Measurements from ENCODE around the gene STEAP2. TPM values are rescaled to one million over a fixed set of nuclear protein-coding genes. Genes with fewer than 3 reads are reported as not detected.

STEAP2 gene
- total RNA-seq, 1 experiment from 2014 or later, result 0.68 TPM

GRCh38 chr7:90222390-90222789 is 10.8 kb downstream of the STEAP2 start:
- intact Hi-C loops (cut with micrococcal nuclease), result no loop called here
- Mint-ChIP-seq H3K27me3 (ENCODE audit: insufficient read depth, unreplicated experiment) (peaks cover 26% of the 10 kb centered on the region), H3K4me1 (ENCODE audit: insufficient read depth, unreplicated experiment) (peaks cover 6% of the 10 kb centered on the region), H3K9me3 (ENCODE audit: unreplicated experiment) (no peaks in the 10 kb centered on the region), H3K4me3 (ENCODE audit: unreplicated experiment) (no peak overlapping the region), H3K36me3 (ENCODE audit: insufficient read depth, unreplicated experiment) (no peaks in the 10 kb centered on the region), H3K27ac (ENCODE audit: low read depth, unreplicated experiment) (no peak overlapping the region)
- CTCF ChIA-PET, result interaction anchor here (5.5 kb wide), 1 partner anchor 11 kb away, joined by 24 read pairs; the partner anchor contains the start of gene STEAP2
- TF ChIP-seq, protein P1, sequence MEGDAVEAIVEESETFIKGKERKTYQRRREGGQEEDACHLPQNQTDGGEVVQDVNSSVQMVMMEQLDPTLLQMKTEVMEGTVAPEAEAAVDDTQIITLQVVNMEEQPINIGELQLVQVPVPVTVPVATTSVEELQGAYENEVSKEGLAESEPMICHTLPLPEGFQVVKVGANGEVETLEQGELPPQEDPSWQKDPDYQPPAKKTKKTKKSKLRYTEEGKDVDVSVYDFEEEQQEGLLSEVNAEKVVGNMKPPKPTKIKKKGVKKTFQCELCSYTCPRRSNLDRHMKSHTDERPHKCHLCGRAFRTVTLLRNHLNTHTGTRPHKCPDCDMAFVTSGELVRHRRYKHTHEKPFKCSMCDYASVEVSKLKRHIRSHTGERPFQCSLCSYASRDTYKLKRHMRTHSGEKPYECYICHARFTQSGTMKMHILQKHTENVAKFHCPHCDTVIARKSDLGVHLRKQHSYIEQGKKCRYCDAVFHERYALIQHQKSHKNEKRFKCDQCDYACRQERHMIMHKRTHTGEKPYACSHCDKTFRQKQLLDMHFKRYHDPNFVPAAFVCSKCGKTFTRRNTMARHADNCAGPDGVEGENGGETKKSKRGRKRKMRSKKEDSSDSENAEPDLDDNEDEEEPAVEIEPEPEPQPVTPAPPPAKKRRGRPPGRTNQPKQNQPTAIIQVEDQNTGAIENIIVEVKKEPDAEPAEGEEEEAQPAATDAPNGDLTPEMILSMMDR (IDR thresholded peaks at IDR 0.05; ENCODE audit: unreplicated experiment), result no peak
- BruUV-seq (replicated peaks), result no TSS peak
- DNase-seq (ENCODE audit: unreplicated experiment), result no peak
- POLR2A ChIA-PET, result interaction anchor here (1.6 kb wide), 1 partner anchor 22 kb away, joined by 4 read pairs; no protein-coding TSS in a partner anchor

GRCh38 chr7:90222811-90223725 is 11.5 kb downstream of the STEAP2 start:
- Mint-ChIP-seq H3K4me3 (ENCODE audit: unreplicated experiment) (no peak overlapping the region), H3K27me3 (ENCODE audit: insufficient read depth, unreplicated experiment) (peaks cover 27% of the 10 kb centered on the region), H3K36me3 (ENCODE audit: insufficient read depth, unreplicated experiment) (no peaks in the 10 kb centered on the region), H3K4me1 (ENCODE audit: insufficient read depth, unreplicated experiment) (peaks cover 6% of the 10 kb centered on the region), H3K27ac (ENCODE audit: low read depth, unreplicated experiment) (no peak overlapping the region), H3K9me3 (ENCODE audit: unreplicated experiment) (no peaks in the 10 kb centered on the region)
- CTCF ChIA-PET, result interaction anchor here (0.9 to 5.5 kb wide), 3 partner anchors 11 to 40 kb away, joined by 4 to 24 read pairs (median 5); partner anchors contain the start of gene STEAP2
- TF ChIP-seq, protein P1 (IDR thresholded peaks at IDR 0.05; ENCODE audit: unreplicated experiment), result no peak
- no TSS peak for BruUV-seq (replicated peaks)
- POLR2A ChIA-PET, result interaction anchor here (0.7 to 1.6 kb wide), 2 partner anchors 13 to 21 kb away, joined by 3 to 4 read pairs; no protein-coding TSS in a partner anchor
- peak; percentile 81 for DNase-seq (ENCODE audit: unreplicated experiment)
- intact Hi-C loops (cut with micrococcal nuclease), result no loop called here

GRCh38 chr7:90224195-90224594 is 12.7 kb downstream of the STEAP2 start:
- ChIA-PET CTCF (interaction anchor here (5.5 kb wide), 1 partner anchor 13 kb away, joined by 24 read pairs; the partner anchor contains the start of gene STEAP2), POLR2A (no interaction called here)
- H3K27me3 Mint-ChIP-seq (ENCODE audit: insufficient read depth, unreplicated experiment), result peaks cover 27% of the 10 kb centered on the region
- no peak for DNase-seq (ENCODE audit: unreplicated experiment)
- no peaks in the 10 kb centered on the region for H3K9me3 Mint-ChIP-seq (ENCODE audit: unreplicated experiment)
- H3K36me3 Mint-ChIP-seq (ENCODE audit: insufficient read depth, unreplicated experiment), result no peaks in the 10 kb centered on the region
- H3K27ac Mint-ChIP-seq (ENCODE audit: low read depth, unreplicated experiment), result no peak overlapping the region
- BruUV-seq (replicated peaks), result no TSS peak
- peaks cover 6% of the 10 kb centered on the region for H3K4me1 Mint-ChIP-seq (ENCODE audit: insufficient read depth, unreplicated experiment)
- intact Hi-C loops (cut with micrococcal nuclease), result no loop called here
- TF ChIP-seq, protein P1 (IDR thresholded peaks at IDR 0.05; ENCODE audit: unreplicated experiment), result no peak
- H3K4me3 Mint-ChIP-seq (ENCODE audit: unreplicated experiment), result no peak overlapping the region

DNA sequence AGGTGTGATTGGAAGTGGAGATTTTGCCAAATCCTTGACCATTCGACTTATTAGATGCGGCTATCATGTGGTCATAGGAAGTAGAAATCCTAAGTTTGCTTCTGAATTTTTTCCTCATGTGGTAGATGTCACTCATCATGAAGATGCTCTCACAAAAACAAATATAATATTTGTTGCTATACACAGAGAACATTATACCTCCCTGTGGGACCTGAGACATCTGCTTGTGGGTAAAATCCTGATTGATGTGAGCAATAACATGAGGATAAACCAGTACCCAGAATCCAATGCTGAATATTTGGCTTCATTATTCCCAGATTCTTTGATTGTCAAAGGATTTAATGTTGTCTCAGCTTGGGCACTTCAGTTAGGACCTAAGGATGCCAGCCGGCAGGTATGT is 13.6 kb downstream of the STEAP2 start:
- Mint-ChIP-seq H3K9me3 (ENCODE audit: unreplicated experiment) (no peaks in the 10 kb centered on the region), H3K27ac (ENCODE audit: low read depth, unreplicated experiment) (no peak overlapping the region), H3K27me3 (ENCODE audit: insufficient read depth, unreplicated experiment) (peaks cover 19% of the 10 kb centered on the region), H3K4me3 (ENCODE audit: unreplicated experiment) (no peak overlapping the region), H3K4me1 (ENCODE audit: insufficient read depth, unreplicated experiment) (peaks cover 6% of the 10 kb centered on the region), H3K36me3 (ENCODE audit: insufficient read depth, unreplicated experiment) (no peaks in the 10 kb centered on the region)
- POLR2A ChIA-PET, result interaction anchor here (0.6 kb wide), 1 partner anchor 119 kb away, joined by 4 read pairs; no protein-coding TSS in a partner anchor
- TF ChIP-seq, protein P1 (IDR thresholded peaks at IDR 0.05; ENCODE audit: unreplicated experiment), result no peak
- intact Hi-C loops (cut with micrococcal nuclease), result no loop called here
- no TSS peak for BruUV-seq (replicated peaks)
- DNase-seq (ENCODE audit: unreplicated experiment), result no peak
- CTCF ChIA-PET, result interaction anchor here (5.5 kb wide), 1 partner anchor 14 kb away, joined by 24 read pairs; the partner anchor contains the start of gene STEAP2

Data from MCF 10A (cell line).